GM19467 (cell line): ENCODE results near the gene ASIC4.

ENCODE experiments used
- ATAC-seq: cut with Tn5 transposase; IDR thresholded peaks from one replicate; pipeline ENCODE4 v1.9.1; 2021; ENCODE audit warnings: mild to moderate bottlenecking, moderate library complexity; ENCODE audit not compliant: unreplicated experiment

ASIC4 gene

GRCh38 chr2:219496825-219497494, 17.3 kb upstream of the ASIC4 start:
- no peak for ATAC-seq

GRCh38 chr2:219497495-219498279, 16.6 kb upstream of the ASIC4 start:
- no peak for ATAC-seq

- ATAC-seq = peak; percentile 95
Observed at GRCh38 chr2:219498280-219499057, 15.8 kb upstream of the ASIC4 start, which contains the start of gene GMPPA. Gene GMPPA (plus strand): TSS chr2:219498891. CDS start chr2:219499976, 1,085 bp downstream.

- no peak for ATAC-seq
Observed at GRCh38 chr2:219499058-219499307, 15.3 kb upstream of the ASIC4 start.

- no peak for ATAC-seq
Observed at GRCh38 chr2:219499555-219499954, 14.7 kb upstream of the ASIC4 start.

- no peak for ATAC-seq
Observed at GRCh38 chr2:219500135-219500534, 14.1 kb upstream of the ASIC4 start.

- no peak for ATAC-seq
Observed at GRCh38 chr2:219501849-219502248, 12.4 kb upstream of the ASIC4 start.

GRCh38 chr2:219502618-219503017, 11.7 kb upstream of the ASIC4 start:
- ATAC-seq = no peak

GRCh38 chr2:219505585-219505984, 8.7 kb upstream of the ASIC4 start:
- no peak for ATAC-seq

GRCh38 chr2:219506153-219506801, 8.0 kb upstream of the ASIC4 start:
- ATAC-seq = no peak

GRCh38 chr2:219506802-219507526, 7.3 kb upstream of the ASIC4 start:
- no peak for ATAC-seq

- ATAC-seq = no peak
Observed at GRCh38 chr2:219507581-219508443, 6.5 kb upstream of the ASIC4 start.

GRCh38 chr2:219508444-219508734, 5.9 kb upstream of the ASIC4 start:
- no peak for ATAC-seq

GRCh38 chr2:219508971-219509779, 5.1 kb upstream of the ASIC4 start:
- ATAC-seq = no peak

- peak; percentile 57 for ATAC-seq
Observed at GRCh38 chr2:219509780-219510511, 4.3 kb upstream of the ASIC4 start.

GRCh38 chr2:219510512-219511135, 3.7 kb upstream of the ASIC4 start:
- no peak for ATAC-seq

- ATAC-seq = no peak
Observed at GRCh38 chr2:219511547-219512325, 2.5 kb upstream of the ASIC4 start.
